Measurements from ENCODE around the gene TREX2. TPM values are rescaled to one million over a fixed set of nuclear protein-coding genes. Genes with fewer than 3 reads are reported as not detected.

Gene TREX2
- total RNA-seq, 2 experiments from 2014 or later = 3.7 to 6.7 TPM

- TF ChIP-seq CTCF (conservative IDR thresholded peaks at IDR 0.05; ENCODE audit: low read length) (no peak), EZH2phosphoT487 (IDR thresholded peaks at IDR 0.05; ENCODE audit: borderline replicate concordance, low read depth, low read length) (no peak)
- no peaks in the 10 kb centered on the region for H3K9me3 ChIP-seq (ENCODE audit: low read length)
- no peaks in the 10 kb centered on the region for H4K20me1 ChIP-seq (ENCODE audit: insufficient read depth, low read length)
- H3K27ac ChIP-seq (ENCODE audit: low read depth, low read length, poor library complexity, severe bottlenecking) = no peak overlapping the region
- peaks cover 20% of the 10 kb centered on the region for H3K36me3 ChIP-seq (ENCODE audit: insufficient read depth, low read length)
- H3K4me1 ChIP-seq (ENCODE audit: insufficient read depth, low read length, poor library complexity, severe bottlenecking) = no peaks in the 10 kb centered on the region
- no peak overlapping the region for H3K4me2 ChIP-seq (ENCODE audit: low read length)
- ChIA-PET POLR2A (no interaction called here), CTCF (ENCODE audit: unreplicated experiment) (no interaction called here)
- no peak for DNase-seq (ENCODE audit: low spot score)
- no peaks in the 10 kb centered on the region for H3K9me2 ChIP-seq (ENCODE audit: insufficient read depth, low read length)
- no peaks in the 10 kb centered on the region for H3K79me2 ChIP-seq (ENCODE audit: insufficient read depth, low read depth, low read length)
- no TSS peak for BruUV-seq (replicated peaks)
- intact Hi-C loops (cut with micrococcal nuclease; ENCODE audit: unreplicated experiment) = no loop called here
- no peak overlapping the region for H2AFZ ChIP-seq (ENCODE audit: low read length)
- no peak overlapping the region for H3K4me3 ChIP-seq (ENCODE audit: low read depth, low read length, poor library complexity, severe bottlenecking)
Measured at GRCh38 chrX:153448556-153449367, 2.9 kb upstream of the TREX2 start.

GRCh38 chrX:153447581-153447960 is 1.7 kb upstream of the TREX2 start:
- CTCF ChIA-PET (ENCODE audit: unreplicated experiment) = no interaction called here
- no peak for DNase-seq (ENCODE audit: low spot score)
- POLR2A ChIA-PET = no interaction called here
- BruUV-seq (replicated peaks) = no TSS peak
- intact Hi-C loops (cut with micrococcal nuclease; ENCODE audit: unreplicated experiment) = no loop called here
- H3K79me2 ChIP-seq (ENCODE audit: insufficient read depth, low read depth, low read length) = no peaks in the 10 kb centered on the region
- H3K36me3 ChIP-seq (ENCODE audit: insufficient read depth, low read length) = peaks cover 11% of the 10 kb centered on the region; the same call in 1 of the 2 replicates
- no peak for TF ChIP-seq CTCF (conservative IDR thresholded peaks at IDR 0.05; ENCODE audit: low read length)
- TF ChIP-seq EZH2phosphoT487 (IDR thresholded peaks at IDR 0.05; ENCODE audit: borderline replicate concordance, low read depth, low read length) = no peak
- H3K4me2 ChIP-seq (ENCODE audit: low read length) = no peak overlapping the region
- no peaks in the 10 kb centered on the region for H3K9me2 ChIP-seq (ENCODE audit: insufficient read depth, low read length)
- H2AFZ ChIP-seq (ENCODE audit: low read length) = no peak overlapping the region
- no peak overlapping the region for H3K27ac ChIP-seq (ENCODE audit: low read depth, low read length, poor library complexity, severe bottlenecking)
- no peaks in the 10 kb centered on the region for H4K20me1 ChIP-seq (ENCODE audit: insufficient read depth, low read length)
- no peak overlapping the region for H3K4me3 ChIP-seq (ENCODE audit: low read depth, low read length, poor library complexity, severe bottlenecking)
- no peaks in the 10 kb centered on the region for H3K9me3 ChIP-seq (ENCODE audit: low read length)
- H3K4me1 ChIP-seq (ENCODE audit: insufficient read depth, low read length, poor library complexity, severe bottlenecking) = no peaks in the 10 kb centered on the region

GRCh38 chrX:153446950-153447580 is 1.2 kb upstream of the TREX2 start:
- BruUV-seq (replicated peaks) = no TSS peak

More at GRCh38 chrX:153446950-153447580, 1.2 kb upstream of the TREX2 start:
- no peaks in the 10 kb centered on the region for H4K20me1 ChIP-seq (ENCODE audit: insufficient read depth, low read length)
- no peak overlapping the region for H2AFZ ChIP-seq (ENCODE audit: low read length)
- H3K4me2 ChIP-seq (ENCODE audit: low read length) = no peak overlapping the region
- no peak for TF ChIP-seq EZH2phosphoT487 (IDR thresholded peaks at IDR 0.05; ENCODE audit: borderline replicate concordance, low read depth, low read length)
- TF ChIP-seq CTCF (conservative IDR thresholded peaks at IDR 0.05; ENCODE audit: low read length) = no peak
- H3K4me3 ChIP-seq (ENCODE audit: low read depth, low read length, poor library complexity, severe bottlenecking) = no peak overlapping the region
- POLR2A ChIA-PET = no interaction called here
- H3K4me1 ChIP-seq (ENCODE audit: insufficient read depth, low read length, poor library complexity, severe bottlenecking) = no peaks in the 10 kb centered on the region
- H3K27ac ChIP-seq (ENCODE audit: low read depth, low read length, poor library complexity, severe bottlenecking) = no peak overlapping the region
- intact Hi-C loops (cut with micrococcal nuclease; ENCODE audit: unreplicated experiment) = no loop called here
- CTCF ChIA-PET (ENCODE audit: unreplicated experiment) = no interaction called here
- H3K9me2 ChIP-seq (ENCODE audit: insufficient read depth, low read length) = no peaks in the 10 kb centered on the region
- no peak for DNase-seq (ENCODE audit: low spot score)
- H3K9me3 ChIP-seq (ENCODE audit: low read length) = no peaks in the 10 kb centered on the region
- H3K79me2 ChIP-seq (ENCODE audit: insufficient read depth, low read depth, low read length) = no peaks in the 10 kb centered on the region
- peaks cover 11% of the 10 kb centered on the region; the same call in 1 of the 2 replicates for H3K36me3 ChIP-seq (ENCODE audit: insufficient read depth, low read length)

Data from OCI-LY7 (cell line).